Skeletal muscle tissue (tissue), 4 donors: Measurements from ENCODE around the gene RPN2. TPM values are rescaled to one million over a fixed set of nuclear protein-coding genes. Genes with fewer than 3 reads are reported as not detected.

Source experiments
- H3K27ac ChIP-seq: one replicate; pipeline ENCODE4 v1.7.0; 2013; ENCODE audit warnings: mild to moderate bottlenecking, low read depth, low read length, inconsistent platforms
- H3K27me3 ChIP-seq, 3 donors: one replicate each; pipeline ENCODE4 v1.7.0; 2013; ENCODE audit warnings: low read length in 3 of 3; ENCODE audit not compliant: control insufficient read depth in 3 of 3, insufficient read depth in 3 of 3
- H3K36me3 ChIP-seq, 3 donors: one replicate each; pipeline ENCODE4 v1.7.0; 2013; ENCODE audit warnings: low read length in 3 of 3; ENCODE audit not compliant: control insufficient read depth in 3 of 3, insufficient read depth in 3 of 3
- H3K4me1 ChIP-seq, 3 donors: one replicate each; pipeline ENCODE4 v1.7.0; 2013; ENCODE audit warnings: low read length in 3 of 3, mild to moderate bottlenecking in 3 of 3; ENCODE audit not compliant: control insufficient read depth in 3 of 3, insufficient read depth in 3 of 3
- H3K4me3 ChIP-seq, 3 donors: one replicate each; pipeline ENCODE4 v1.7.0; 2013; ENCODE audit warnings: low read length in 3 of 3
- H3K9ac ChIP-seq, 3 donors: one replicate each; pipeline ENCODE4 v1.7.0; 2013; ENCODE audit warnings: low read length in 3 of 3, mild to moderate bottlenecking in 3 of 3, moderate library complexity in 2 of 3, low read depth in 1 of 3
- H3K9me3 ChIP-seq, 3 donors: one replicate each; pipeline ENCODE4 v1.7.0; 2013; ENCODE audit warnings: low read length in 3 of 3; ENCODE audit not compliant: control insufficient read depth in 3 of 3
- total RNA-seq: library from RNA; depleted of rRNA; stranded (reverse); fragments of >200 nt; gene quantifications from one replicate; pipeline ENCODE4 v1.2.3, GENCODE V29; 2014
- donor health status: Osteomylitis.

Gene RPN2
- total RNA-seq, 1 donor from 2014 or later = 117 TPM

DNA sequence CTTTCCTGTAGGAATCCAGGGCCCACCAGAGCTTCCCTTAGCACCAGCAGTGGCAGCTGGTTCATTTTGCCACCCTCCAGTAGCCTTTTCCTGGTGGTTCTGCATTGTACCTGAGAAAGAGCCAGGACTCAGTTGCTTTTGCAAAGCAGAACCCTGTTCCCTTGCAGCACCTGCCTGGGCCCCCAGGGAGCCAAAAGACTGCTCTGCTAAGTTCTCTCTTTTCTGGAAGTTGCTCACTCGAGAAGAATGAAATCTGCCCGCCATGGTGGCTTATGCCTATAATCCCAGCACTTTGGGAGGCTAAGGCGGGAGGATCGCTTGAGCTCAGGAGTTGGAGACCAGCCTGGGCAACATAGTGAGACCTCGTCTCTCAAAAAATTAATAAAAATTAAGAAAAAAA lies 58.5 kb downstream of the RPN2 start:
- no peaks in the 10 kb centered on the region for H3K9me3 ChIP-seq
- no peaks in the 10 kb centered on the region for H3K27me3 ChIP-seq
- no peak overlapping the region for H3K9ac ChIP-seq
- H3K27ac ChIP-seq = no peak overlapping the region
- peaks cover 54 to 70% (median 66%) of the 10 kb centered on the region in 3 donors for H3K36me3 ChIP-seq
- H3K4me3 ChIP-seq = no peak overlapping the region
- H3K4me1 ChIP-seq = peaks cover 14 to 42% (median 31%) of the 10 kb centered on the region in 3 donors

DNA sequence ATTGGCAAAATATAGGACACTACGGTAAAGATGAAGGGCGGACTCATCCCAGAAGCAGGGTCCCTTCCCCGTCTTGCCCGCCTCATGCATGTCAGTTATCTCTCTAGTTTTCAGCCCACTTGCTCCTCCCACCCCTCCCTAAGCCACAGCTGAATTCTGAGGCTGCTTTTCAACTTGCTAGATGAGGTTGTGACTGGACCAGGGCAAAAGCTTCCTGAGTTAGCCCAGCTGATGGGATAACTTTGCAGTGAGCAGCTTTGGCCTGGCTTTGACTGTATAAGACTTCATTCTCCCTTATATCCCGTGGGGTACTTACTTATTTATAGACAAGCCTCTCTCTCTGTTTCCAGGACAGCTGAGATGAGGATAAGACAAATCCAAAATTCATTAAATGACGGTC lies 59.3 kb downstream of the RPN2 start:
- Histone ChIP-seq H3K36me3 (peaks cover 57 to 73% (median 65%) of the 10 kb centered on the region in 3 donors), H3K27ac (peak overlapping the region; percentile 60), H3K9ac (no peak overlapping the region), H3K4me3 (no peak overlapping the region), H3K27me3 (no peaks in the 10 kb centered on the region), H3K4me1 (peaks cover 17 to 43% (median 29%) of the 10 kb centered on the region in 3 donors), H3K9me3 (no peaks in the 10 kb centered on the region)

DNA sequence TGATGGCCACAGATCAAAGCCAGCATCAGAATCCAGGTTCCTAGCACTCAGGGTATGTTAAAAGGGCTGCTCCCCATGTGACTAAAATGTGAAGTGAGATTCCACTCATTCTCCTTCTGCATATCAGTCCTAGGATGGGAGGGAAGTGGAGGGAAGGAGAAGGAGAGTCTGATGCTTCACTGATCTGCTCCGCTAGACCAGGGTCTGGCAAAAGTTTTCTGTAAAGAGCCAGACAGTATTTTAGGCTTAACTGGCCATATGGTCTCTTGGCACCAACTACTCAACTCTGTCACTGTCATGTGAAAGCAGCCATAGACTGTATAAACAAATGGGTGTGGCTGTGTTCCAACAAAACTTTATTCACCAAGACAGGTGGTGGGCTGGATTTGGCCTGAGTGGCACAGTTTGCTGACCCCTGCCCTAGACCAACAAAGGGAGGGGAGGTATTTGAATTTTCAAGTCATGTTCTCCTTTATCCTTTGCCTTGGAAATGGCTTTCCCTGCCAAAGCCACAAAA lies 59.9 kb downstream of the RPN2 start:
- Histone ChIP-seq H3K27ac (peak overlapping the region; percentile 60), H3K4me1 (peaks cover 19 to 43% (median 29%) of the 10 kb centered on the region in 3 donors), H3K4me3 (no peak overlapping the region), H3K9me3 (no peaks in the 10 kb centered on the region), H3K36me3 (peaks cover 55 to 72% (median 61%) of the 10 kb centered on the region in 3 donors), H3K9ac (no peak overlapping the region), H3K27me3 (no peaks in the 10 kb centered on the region)

DNA sequence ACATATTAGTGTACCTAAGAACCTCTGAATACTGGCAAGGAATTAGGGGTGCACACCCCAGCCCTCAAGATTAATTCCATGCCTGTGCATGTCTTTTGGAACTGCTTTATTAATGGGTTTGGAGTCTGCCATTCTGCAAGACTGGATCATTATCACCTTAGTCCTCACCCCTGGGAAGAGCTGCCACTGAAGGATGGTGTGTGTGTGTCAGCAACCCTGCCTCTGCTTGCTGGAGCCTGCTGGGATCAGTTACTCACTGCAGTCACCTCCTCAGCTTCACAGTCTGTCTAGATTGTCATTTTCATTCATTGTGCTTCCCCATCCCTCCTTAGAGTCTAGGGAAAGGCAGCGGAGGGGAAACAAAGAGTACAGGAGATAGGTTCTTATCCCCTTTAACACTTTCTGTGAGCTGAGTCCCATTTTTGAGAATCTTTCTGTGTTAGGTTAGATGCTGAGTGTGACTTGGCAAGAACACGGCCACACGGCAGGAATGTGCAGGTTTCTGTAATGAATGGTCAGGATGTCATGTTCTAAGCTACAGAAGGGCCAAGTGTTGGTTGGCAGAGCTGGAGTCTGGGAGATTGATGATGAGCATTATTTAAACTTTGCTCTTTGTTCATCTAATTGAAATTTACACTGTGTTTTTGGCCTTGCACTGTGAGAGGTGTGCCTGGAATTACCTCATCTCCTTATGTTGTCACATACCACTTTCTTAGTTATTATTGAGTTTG lies 61.4 kb downstream of the RPN2 start:
- Histone ChIP-seq H3K36me3 (peaks cover 51 to 62% (median 52%) of the 10 kb centered on the region in 3 donors), H3K9me3 (no peaks in the 10 kb centered on the region), H3K9ac (no peak overlapping the region), H3K27me3 (no peaks in the 10 kb centered on the region), H3K4me3 (no peak overlapping the region), H3K4me1 (peaks cover 17 to 31% (median 25%) of the 10 kb centered on the region in 3 donors), H3K27ac (no peak overlapping the region)

DNA sequence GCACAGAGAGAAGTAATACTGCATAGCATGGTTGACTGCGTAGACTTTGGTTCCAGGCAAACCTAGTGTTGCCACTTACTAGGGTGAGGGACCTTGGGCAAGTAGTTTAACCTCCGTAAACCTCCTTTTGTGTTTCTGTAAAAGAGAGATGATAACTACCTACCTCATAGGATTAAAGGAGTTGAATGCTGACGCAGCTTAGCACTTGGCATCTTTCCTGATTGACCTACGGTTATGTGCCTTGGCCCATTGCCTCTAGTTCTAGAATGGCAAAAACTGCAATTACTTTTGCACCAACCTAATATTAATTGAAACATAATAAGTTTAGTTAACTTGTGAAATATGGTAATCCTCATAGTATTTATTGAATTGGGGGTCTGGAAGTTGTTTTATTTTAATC lies 63.4 kb downstream of the RPN2 start:
- peaks cover 17 to 31% (median 21%) of the 10 kb centered on the region in 3 donors for H3K4me1 ChIP-seq
- peaks cover 34 to 45% (median 38%) of the 10 kb centered on the region in 3 donors for H3K36me3 ChIP-seq

DNA sequence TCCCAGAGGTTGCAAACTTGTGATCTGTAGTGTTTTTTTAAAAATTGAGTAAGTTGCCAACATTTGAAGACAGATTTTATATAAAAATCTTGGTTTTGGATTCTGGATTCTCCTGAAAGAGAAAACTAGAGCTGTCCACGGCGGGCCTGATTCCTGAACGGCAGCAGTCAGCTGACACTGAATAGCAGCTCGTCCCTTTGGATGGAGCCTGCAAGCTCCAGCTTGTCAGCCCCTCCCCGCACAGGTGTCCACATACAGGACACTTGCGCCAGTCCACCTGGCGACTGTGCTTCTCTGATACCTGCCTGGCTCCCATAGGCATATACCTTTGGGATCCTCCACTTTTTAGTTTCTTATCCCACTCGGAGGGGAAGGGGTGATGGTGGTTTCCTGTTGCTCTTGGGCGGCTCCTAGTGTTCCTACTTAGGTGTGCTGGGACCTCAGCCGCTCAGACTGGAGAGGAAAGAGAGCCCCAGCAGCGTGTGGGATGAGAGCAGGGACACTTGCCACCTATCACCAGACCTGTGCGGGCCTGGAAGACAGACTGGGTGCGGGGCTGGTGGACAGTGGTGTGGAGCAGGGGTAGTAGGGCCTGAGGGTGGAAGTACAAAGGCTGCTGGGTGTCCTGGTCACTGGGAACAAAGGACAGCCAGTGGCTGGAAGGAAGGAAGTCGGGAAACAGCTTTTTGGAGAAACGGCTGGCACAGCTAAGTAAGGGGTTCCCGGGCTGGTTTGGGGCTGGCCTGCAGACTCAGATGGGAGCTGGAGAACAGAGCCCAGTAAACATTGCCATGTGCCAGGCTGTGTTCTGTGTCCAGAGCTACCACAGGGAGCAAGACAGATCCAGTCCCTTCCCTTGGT lies 64.2 kb downstream of the RPN2 start:
- Histone ChIP-seq H3K27ac (no peak overlapping the region), H3K4me3 (no peak overlapping the region), H3K27me3 (no peaks in the 10 kb centered on the region), H3K9me3 (no peaks in the 10 kb centered on the region), H3K36me3 (peaks cover 27 to 39% (median 32%) of the 10 kb centered on the region in 3 donors), H3K4me1 (peaks cover 17 to 29% (median 21%) of the 10 kb centered on the region in 3 donors), H3K9ac (peak overlapping the region in 1 of 3 donors; percentile 33)

More for the DNA sequence above, 63.4 kb downstream of the RPN2 start:
- Histone ChIP-seq H3K9me3 (no peaks in the 10 kb centered on the region), H3K27me3 (no peaks in the 10 kb centered on the region), H3K4me3 (no peak overlapping the region), H3K27ac (no peak overlapping the region), H3K9ac (no peak overlapping the region)

DNA sequence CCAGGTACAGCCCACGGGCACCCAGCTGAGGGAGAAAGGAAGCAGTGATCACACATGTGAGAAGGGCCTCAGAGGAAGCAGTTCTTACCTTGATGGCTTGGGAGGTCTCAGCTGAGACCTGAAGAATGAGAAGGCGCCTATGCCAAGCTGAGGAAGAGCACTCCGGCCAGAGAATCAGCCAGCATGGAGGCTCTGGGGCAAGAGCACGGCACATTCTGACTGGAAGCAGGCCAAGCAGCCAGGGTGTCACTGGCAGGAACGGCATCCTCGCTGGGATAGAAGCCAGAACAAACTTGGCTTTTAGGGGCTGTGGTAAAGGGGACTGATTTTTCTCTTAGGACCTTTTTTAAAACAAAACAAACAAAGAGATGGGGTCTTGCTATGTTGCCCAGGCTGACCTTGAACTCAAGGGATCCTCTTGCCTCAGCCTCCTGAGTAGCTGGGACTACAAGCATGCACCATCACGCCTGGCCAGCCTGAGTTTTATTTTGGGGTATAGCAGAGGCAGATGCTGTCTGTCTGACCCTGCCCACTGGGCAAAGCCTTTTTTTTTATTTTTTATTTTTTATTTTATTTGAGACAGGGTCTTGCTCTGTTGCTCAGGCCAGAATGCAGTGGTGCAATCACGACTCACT lies 64.9 kb downstream of the RPN2 start:
- H3K9ac ChIP-seq = peak overlapping the region in 1 of 3 donors; percentile 33
- H3K36me3 ChIP-seq = peaks cover 20 to 32% (median 25%) of the 10 kb centered on the region in 3 donors
- H3K4me1 ChIP-seq = peaks cover 11 to 21% (median 17%) of the 10 kb centered on the region in 3 donors
- no peaks in the 10 kb centered on the region for H3K9me3 ChIP-seq
- H3K27ac ChIP-seq = no peak overlapping the region
- no peak overlapping the region for H3K4me3 ChIP-seq
- H3K27me3 ChIP-seq = no peaks in the 10 kb centered on the region

DNA sequence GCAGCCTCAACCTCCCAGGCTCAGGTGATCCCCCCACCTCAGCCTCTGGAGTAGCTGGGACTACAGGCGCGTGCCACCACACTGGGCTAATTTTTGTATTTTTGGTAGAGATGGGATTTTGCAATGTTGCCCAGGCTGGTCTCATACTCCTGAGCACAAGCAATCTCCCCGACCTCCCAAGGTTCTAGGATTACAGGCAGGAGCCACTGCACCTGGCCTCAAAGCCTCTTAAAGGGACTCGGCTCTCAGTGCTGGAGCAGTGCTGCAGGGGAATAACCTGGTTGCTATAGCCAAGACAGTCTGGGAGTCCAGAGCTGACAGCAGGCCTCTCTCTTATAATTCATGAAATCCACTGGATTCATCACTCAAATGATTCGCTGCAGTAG lies 65.4 kb downstream of the RPN2 start:
- H3K4me1 ChIP-seq = peaks cover 11 to 21% (median 17%) of the 10 kb centered on the region in 3 donors
- H3K27me3 ChIP-seq = no peaks in the 10 kb centered on the region
- no peaks in the 10 kb centered on the region for H3K9me3 ChIP-seq
- no peak overlapping the region for H3K4me3 ChIP-seq
- peaks cover 16 to 32% (median 24%) of the 10 kb centered on the region in 3 donors for H3K36me3 ChIP-seq
- H3K27ac ChIP-seq = no peak overlapping the region
- no peak overlapping the region for H3K9ac ChIP-seq

DNA sequence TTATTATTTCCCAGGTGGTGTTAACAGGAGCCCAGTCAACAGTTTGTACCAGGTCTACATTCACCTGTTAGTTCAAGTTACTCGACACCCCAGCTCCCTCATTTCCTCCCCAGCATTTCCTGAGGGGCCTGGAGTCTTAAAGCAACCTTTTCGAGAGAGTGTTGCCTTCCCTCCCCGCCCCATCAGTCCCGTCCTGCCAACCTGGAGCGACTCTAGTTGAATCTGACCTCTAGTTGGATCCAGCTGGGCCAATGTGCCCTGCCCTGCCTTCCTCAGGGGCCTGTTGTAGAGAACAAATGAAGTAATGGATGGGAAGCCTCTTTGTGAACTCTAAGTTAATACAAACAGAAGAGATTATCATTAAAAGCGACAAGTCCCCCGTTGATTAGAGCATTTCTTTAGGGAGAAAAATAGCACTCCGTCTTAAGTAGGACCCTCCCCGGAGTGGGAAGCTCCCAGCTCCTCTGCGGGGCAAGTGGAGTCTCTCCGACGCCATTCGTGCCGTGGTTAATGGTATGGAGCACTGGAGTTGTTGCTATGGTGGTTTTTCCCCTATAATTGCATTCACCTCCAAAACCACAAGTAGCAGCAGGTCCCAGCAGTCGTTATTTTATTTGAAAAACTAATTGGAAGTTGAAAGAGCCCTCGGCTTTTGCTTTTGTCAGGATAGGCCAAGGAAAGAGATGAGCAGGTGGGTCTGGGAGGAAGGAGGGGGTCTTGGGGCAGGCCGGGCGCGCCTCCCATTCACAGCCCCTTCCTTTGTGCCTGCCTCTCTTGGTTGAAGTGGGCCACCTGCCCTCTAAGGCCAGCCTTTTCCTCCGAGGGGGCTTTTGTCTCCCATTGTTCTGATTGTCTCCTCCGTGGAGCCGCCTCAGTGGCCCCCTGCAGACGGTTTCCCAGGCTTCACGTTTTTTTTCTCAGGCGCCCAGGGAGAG lies 66.4 kb downstream of the RPN2 start:
- H3K9me3 ChIP-seq = no peaks in the 10 kb centered on the region
- H3K4me1 ChIP-seq = peaks cover 11 to 17% (median 15%) of the 10 kb centered on the region in 3 donors
- peaks cover 13 to 24% (median 17%) of the 10 kb centered on the region in 3 donors for H3K36me3 ChIP-seq
- H3K9ac ChIP-seq = no peak overlapping the region
- no peak overlapping the region for H3K27ac ChIP-seq
- H3K27me3 ChIP-seq = no peaks in the 10 kb centered on the region
- H3K4me3 ChIP-seq = no peak overlapping the region
